Suprapubic skin (tissue), 4 donors: ENCODE data around the gene ZNF587. TPM values are rescaled to one million over a fixed set of nuclear protein-coding genes. Genes with fewer than 3 reads are reported as not detected.
"Not testable (repeated sequence)": the region's sequence is repeated elsewhere in the genome, so short reads cannot be mapped to it uniquely, and the experiment has no call there.

Experiments
- DNase-seq, 2 donors: peaks; one replicate each; pipeline ENCODE4 v3.0.0-alpha.2; 2019; ENCODE audit warnings: low spot score in 2 of 2
- H3K27ac ChIP-seq: fragments of 200-600 bp; sonication (generic); one replicate; pipeline ENCODE4 v1.5.1; 2019
- H3K27me3 ChIP-seq: fragments of 200-600 bp; sonication (generic); one replicate; pipeline ENCODE4 v1.5.1; 2019
- H3K36me3 ChIP-seq: fragments of 200-600 bp; sonication (generic); one replicate; pipeline ENCODE4 v1.5.1; 2019
- H3K4me1 ChIP-seq: fragments of 200-600 bp; sonication (generic); one replicate; pipeline ENCODE4 v1.5.1; 2019
- H3K4me3 ChIP-seq: fragments of 200-600 bp; sonication (generic); one replicate; pipeline ENCODE4 v1.5.1; 2019; ENCODE audit warnings: mild to moderate bottlenecking
- H3K9me3 ChIP-seq: fragments of 200-600 bp; sonication (generic); one replicate; pipeline ENCODE4 v1.5.1; 2019
- CTCF ChIP-seq, 2 donors: fragments of 200-600 bp in 1 of 2; fragments of 450-650 bp in 1 of 2; sonication (generic) in 1 of 2; IDR thresholded peaks; one replicate each; pipeline ENCODE4 v1.5.1; 2016 to 2019; ENCODE audit warnings: antibody characterized with exemption in 2 of 2, mild to moderate bottlenecking in 1 of 2, moderate library complexity in 1 of 2
- EP300 ChIP-seq: sonication (generic); formaldehyde crosslinking; IDR thresholded peaks from one replicate; pipeline ENCODE4 v1.6.1; 2017; ENCODE audit warnings: antibody characterized with exemption
- POLR2A ChIP-seq, 2 donors: fragments of 450-650 bp; IDR thresholded peaks; one replicate each; pipeline ENCODE4 v1.6.1; 2017; ENCODE audit warnings: antibody characterized with exemption in 2 of 2, mild to moderate bottlenecking in 2 of 2, moderate library complexity in 2 of 2
- POLR2AphosphoS5 ChIP-seq, 3 donors: sonication (generic); formaldehyde crosslinking; IDR thresholded peaks; one replicate each; pipeline ENCODE4 v1.6.1; 2017; ENCODE audit warnings: antibody characterized with exemption in 3 of 3
- WGBS: methylation state at CpG from one replicate; pipeline ENCODE4 v1.1.5; 2018; 5-methylcytosine and 5-hydroxymethylcytosine counted together
- total RNA-seq, 4 donors: library from RNA; depleted of rRNA; stranded (reverse); fragments of >200 nt; gene quantifications; one replicate each; pipeline ENCODE4 v1.1.0, GENCODE V29; 2016

ZNF587 gene
- total RNA-seq, 4 donors from 2014 or later, result 16.4 to 43.2 (median 20.0) TPM

GRCh38 chr19:57819475-57820148, 30.0 kb upstream of the ZNF587 start:
- TF ChIP-seq CTCF (IDR thresholded peaks at IDR 0.05) (no peak), POLR2A (IDR thresholded peaks at IDR 0.05) (peak in 1 of 2 donors; percentile 48)
- peaks cover 21% of the 10 kb centered on the region for H3K4me1 ChIP-seq
- no peaks in the 10 kb centered on the region for H3K9me3 ChIP-seq
- no peaks in the 10 kb centered on the region for H3K36me3 ChIP-seq
- under 1% methylated on average over 31 of the region's 44 CpGs for WGBS
- peak overlapping the region; percentile 76 for H3K27ac ChIP-seq
- peak overlapping the region; percentile 79 for H3K4me3 ChIP-seq
- no peaks in the 10 kb centered on the region for H3K27me3 ChIP-seq
- peak; percentile 79 to 88 for DNase-seq

GRCh38 chr19:57820599-57820998, 29.1 kb upstream of the ZNF587 start:
- Histone ChIP-seq H3K27me3 (no peaks in the 10 kb centered on the region), H3K4me1 (peaks cover 16% of the 10 kb centered on the region), H3K36me3 (no peaks in the 10 kb centered on the region), H3K27ac (no peak overlapping the region), H3K4me3 (peak overlapping the region; percentile 79), H3K9me3 (no peaks in the 10 kb centered on the region)
- DNase-seq, result no peak
- TF ChIP-seq POLR2A (IDR thresholded peaks at IDR 0.05) (no peak), EP300 (no peak), CTCF (IDR thresholded peaks at IDR 0.05) (no peak), POLR2AphosphoS5 (IDR thresholded peaks at IDR 0.05) (no peak)
- whole genome bisulfite sequencing, result 63% methylated on average over 6 of the region's 6 CpGs

GRCh38 chr19:57821095-57821494, 28.6 kb upstream of the ZNF587 start:
- DNase-seq, H3K4me3 ChIP-seq, H3K27me3 ChIP-seq, H3K27ac ChIP-seq, H3K36me3 ChIP-seq, H3K9me3 ChIP-seq: not testable (repeated sequence)
- peaks cover 16% of the 10 kb centered on the region for H3K4me1 ChIP-seq
- no CpG with 5 or more reads among the region's 3 CpGs for WGBS

GRCh38 chr19:57821501-57821900, 28.2 kb upstream of the ZNF587 start:
- H3K27me3 ChIP-seq, H3K9me3 ChIP-seq, H3K4me3 ChIP-seq, DNase-seq, H3K36me3 ChIP-seq, H3K27ac ChIP-seq: not testable (repeated sequence)
- WGBS, result 93% methylated on average over 2 of the region's 3 CpGs
- peaks cover 16% of the 10 kb centered on the region for H3K4me1 ChIP-seq

GRCh38 chr19:57823155-57823554, 26.5 kb upstream of the ZNF587 start:
- H3K4me3 ChIP-seq, H3K27me3 ChIP-seq, H3K27ac ChIP-seq, DNase-seq, H3K9me3 ChIP-seq, H3K36me3 ChIP-seq: not testable (repeated sequence)
- peaks cover 16% of the 10 kb centered on the region for H3K4me1 ChIP-seq
- 82% methylated on average over 2 of the region's 2 CpGs for WGBS

- 91% methylated on average over 4 of the region's 4 CpGs for WGBS
- H3K36me3 ChIP-seq, H3K27me3 ChIP-seq, H3K4me3 ChIP-seq, H3K9me3 ChIP-seq, DNase-seq, H3K27ac ChIP-seq: not testable (repeated sequence)
- peaks cover 15% of the 10 kb centered on the region for H3K4me1 ChIP-seq
Measured at GRCh38 chr19:57823608-57824007, 26.1 kb upstream of the ZNF587 start.

- 93% methylated on average over 6 of the region's 6 CpGs for WGBS
- H3K27ac ChIP-seq, result no peak overlapping the region
- no peak for DNase-seq
- TF ChIP-seq POLR2AphosphoS5 (IDR thresholded peaks at IDR 0.05) (no peak), EP300 (no peak), POLR2A (IDR thresholded peaks at IDR 0.05) (no peak), CTCF (IDR thresholded peaks at IDR 0.05) (no peak)
- H3K36me3 ChIP-seq, result peaks cover 10% of the 10 kb centered on the region
- no peaks in the 10 kb centered on the region for H3K27me3 ChIP-seq
- H3K4me3 ChIP-seq, result no peak overlapping the region
- H3K4me1 ChIP-seq, result peaks cover 7% of the 10 kb centered on the region
- no peaks in the 10 kb centered on the region for H3K9me3 ChIP-seq
Measured at GRCh38 chr19:57825511-57825910, 24.1 kb upstream of the ZNF587 start.
